Measurements from ENCODE around the gene ACOX3.

ACOX3 gene

GRCh38 chr4:8385106-8385505 lies 55.4 kb downstream of the ACOX3 start:
- no peak for DNase-seq

DNA sequence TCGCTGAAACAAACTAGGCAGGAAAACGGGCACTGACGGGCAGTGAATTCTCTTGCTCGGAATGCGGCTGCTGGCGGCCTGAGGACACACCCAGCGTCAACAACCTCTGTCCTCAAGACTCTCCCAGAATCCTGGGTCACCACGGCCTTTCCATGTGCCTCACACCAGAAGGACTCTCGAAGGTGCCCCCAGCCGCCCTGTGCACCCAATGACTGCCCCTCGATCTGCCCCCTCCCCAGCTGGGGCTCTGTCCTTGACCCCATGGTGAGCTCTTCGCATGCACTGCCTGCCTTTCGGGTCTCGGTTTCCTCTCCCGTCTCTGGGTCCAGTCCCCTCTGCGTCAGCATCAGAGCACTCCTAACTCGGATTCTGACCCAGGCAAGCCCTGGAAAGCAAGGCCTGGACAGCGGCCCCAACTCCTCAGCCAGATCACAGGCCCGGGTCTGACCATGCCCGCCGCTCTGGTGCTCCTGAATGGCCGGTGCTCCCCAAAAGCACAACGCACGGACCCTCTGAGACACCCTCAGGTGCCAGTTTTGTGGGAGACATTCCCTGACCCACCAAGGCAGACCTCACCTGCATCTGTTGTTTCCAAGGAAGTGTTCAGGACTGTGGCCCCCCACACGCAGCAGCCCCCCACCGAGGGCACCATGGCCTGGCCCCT lies 56.0 kb downstream of the ACOX3 start:
- DNase-seq: no peak

GRCh38 chr4:8383451-8384160 lies 56.9 kb downstream of the ACOX3 start:
- DNase-seq: no peak

DNA sequence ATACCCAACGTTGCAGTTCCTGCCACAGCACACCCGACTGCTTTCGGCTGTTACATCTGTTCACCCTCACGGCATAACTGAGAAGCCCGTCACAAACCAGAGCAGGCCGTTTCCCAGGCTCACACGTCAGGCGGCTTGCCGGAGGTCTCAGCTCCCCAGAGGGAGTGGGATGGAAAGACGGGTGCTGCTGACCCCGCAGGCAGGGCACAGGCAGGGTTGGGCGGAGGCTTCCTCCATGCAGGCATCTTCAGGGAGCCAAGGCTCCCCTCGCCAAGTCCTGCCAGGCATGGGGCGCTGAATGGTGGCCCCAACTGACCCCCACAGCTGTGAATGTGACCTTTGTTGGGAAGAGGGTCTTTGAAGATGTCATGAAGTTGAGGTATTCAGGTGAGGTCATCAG lies 57.5 kb downstream of the ACOX3 start:
- no peak for DNase-seq

GRCh38 chr4:8381814-8382581 lies 58.5 kb downstream of the ACOX3 start:
- no peak for DNase-seq

GRCh38 chr4:8380511-8381415 lies 59.8 kb downstream of the ACOX3 start:
- DNase-seq: no peak

GRCh38 chr4:8379771-8380170 lies 60.8 kb downstream of the ACOX3 start:
- DNase-seq: no peak

- no peak for DNase-seq
These were observed 61.2 kb downstream of the ACOX3 start for GRCh38 chr4:8379281-8379680.

GRCh38 chr4:8378776-8379175 lies 61.7 kb downstream of the ACOX3 start:
- DNase-seq: no peak

- DNase-seq: no peak
These were observed 62.3 kb downstream of the ACOX3 start for GRCh38 chr4:8378101-8378724.

DNA sequence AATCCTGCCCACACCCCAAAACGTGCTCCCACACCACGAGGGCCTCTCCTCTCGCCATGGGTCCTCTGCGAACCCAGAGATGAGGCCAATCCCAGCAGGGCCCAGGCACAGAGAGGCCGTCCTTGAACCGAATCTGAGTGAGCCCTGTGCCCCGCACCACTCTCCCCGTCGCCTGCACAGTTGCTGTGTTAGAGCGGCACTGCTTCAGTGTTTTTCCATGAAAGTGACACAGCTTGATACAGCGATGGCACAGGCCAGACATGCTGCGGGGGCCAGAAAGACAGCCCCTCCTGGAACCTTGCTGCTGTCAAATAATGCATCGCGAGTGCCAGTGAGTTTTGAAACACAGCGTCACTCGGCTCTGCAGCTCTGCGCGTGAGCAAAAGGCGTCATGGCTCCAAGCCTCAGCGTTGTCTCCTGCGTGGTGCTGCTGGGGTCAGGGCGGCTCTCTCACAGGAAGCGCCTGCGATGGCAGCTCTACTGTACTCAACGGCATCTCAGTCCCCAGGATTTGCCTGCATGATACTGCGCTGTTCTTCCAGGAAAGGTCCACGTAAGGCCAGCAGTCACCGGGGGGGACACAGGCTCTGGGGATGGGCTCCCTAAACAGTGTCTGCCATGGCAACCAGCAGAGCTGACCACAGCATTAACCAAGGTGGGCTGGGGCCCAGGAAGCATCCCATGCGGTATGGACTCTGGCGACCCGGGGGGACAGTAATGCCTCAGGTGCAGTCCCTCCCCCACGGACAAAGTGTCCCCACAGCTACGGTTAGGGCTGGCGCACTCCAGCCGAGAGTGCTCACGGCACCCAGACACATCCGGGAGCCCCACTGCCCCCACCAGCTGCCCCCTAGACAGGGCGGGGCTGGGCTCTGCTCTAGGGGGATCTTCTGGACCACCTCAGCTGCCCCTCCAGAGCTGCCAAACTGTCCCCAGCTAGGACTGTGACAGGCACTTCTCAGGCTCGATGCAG lies 63.1 kb downstream of the ACOX3 start:
- DNase-seq: no peak

GRCh38 chr4:8376361-8377102 lies 64.0 kb downstream of the ACOX3 start:
- DNase-seq: no peak

GRCh38 chr4:8374851-8375649 lies 65.5 kb downstream of the ACOX3 start:
- no peak for DNase-seq

DNA sequence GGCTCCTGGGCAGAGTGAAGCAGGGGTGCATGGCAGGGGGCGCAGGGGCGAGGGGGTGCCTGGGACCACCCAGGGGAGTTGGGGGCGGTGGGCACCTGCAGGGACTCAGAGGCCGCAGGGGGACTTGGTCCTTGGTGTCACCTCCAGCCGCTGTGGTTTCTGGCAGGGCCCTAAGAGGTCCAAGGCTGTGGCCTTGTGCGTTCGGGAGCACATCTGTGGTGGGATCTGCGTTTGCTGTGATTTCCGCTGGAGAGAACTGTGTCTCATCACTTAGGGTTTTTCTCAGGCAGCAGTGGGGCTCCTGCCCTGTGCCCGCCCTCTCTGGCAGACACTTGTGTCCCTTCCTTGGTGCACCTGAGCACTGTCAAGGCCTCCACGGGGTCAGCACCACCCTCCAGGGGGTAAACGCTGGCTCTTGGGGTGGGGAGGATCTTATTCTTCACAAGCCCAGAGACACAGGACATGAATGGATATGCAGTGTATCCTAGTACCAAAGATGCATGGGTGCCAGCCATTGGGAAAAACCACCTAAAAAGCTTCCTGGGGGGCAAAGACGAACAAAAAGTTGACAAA lies 66.5 kb downstream of the ACOX3 start:
- no peak for DNase-seq

DNA sequence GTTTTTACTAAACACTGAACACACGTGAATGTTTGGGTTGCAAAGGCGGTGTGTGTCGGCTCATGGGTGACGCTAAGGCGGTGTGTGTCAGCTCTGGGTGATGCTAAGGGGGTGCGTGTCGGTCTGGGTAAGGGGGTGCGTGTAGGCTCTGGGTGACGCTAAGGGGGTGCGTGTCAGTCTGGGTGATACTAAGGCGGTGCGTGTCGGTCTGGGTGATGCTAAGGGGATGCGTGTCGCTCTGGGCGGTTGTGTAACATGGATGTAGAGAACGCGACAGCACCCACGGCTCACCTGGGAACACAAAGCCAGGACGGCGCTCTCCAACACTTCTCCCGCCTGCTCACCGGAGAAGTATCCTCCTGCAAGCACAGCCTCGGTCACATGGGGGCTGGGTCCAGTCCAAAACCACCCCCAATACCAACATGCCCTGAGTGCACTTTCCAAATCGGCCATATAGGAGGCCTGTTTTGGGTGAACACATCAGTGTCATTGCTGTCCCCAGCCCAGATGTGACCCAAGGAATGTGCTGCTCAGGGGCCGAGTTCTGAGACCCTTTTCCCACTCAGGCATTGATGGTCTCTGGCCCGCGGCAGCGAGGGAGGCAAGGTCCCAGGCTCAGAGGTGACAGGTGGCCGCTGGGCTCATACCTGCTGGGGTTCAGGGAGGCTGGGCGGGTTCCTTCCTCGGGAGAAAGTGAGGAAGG lies 67.1 kb downstream of the ACOX3 start:
- DNase-seq: no peak

DNA sequence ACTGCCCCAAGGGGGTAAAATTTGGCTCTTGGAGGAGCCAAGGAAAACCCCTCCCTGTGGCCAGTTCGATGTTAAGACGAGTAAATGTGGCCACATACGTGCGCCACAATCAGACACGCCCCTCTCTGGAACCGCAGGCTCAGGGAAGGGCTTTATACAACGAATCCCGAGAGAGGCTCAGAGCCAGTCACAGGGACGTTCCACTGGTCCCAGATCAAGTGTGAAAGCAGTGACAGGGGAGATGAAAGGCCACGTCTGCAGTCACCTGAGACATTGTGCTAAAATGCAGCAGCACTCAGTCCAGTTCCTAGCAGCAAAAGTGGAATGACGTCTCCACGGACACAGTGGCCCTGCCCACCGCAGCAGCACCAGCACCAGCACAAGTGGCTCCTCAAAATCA lies 68.0 kb downstream of the ACOX3 start:
- no peak for DNase-seq

- DNase-seq: no peak
These were observed 68.9 kb downstream of the ACOX3 start for GRCh38 chr4:8371596-8371995.

- DNase-seq: no peak
These were observed 69.5 kb downstream of the ACOX3 start for GRCh38 chr4:8370835-8371595.

Measured in SHP77 (cell line).